ENCODE results near the gene MUC21. TPM values are rescaled to one million over a fixed set of nuclear protein-coding genes. Genes with fewer than 3 reads are reported as not detected.
A peak's percentile ranks its signal among the peaks of the same experiment; 100 is the strongest.

MUC21 gene
- total and polyA plus RNA-seq, 9 of the 15 experiments (the other 6 are each of a cell fraction or from before 2014, with no cell fraction given): not detected

DNA sequence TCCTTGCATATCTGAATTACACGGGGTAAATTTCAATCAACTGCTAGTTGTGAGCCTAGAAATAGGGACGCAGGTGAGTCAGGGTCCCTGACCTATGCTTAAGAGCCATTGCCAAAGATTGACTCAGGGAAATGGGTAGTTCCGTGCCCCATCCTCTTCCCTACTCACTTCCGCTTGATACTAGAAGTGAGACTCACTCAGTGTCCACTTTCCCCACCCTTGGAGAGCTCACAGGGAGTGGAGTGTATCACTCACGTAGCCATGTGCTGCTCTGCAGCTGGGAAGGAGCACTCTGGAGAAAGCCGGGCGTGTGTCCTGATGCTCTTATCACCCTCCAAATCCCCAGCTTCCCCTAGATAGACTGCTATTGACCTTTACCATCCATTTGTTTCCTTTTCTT, 26.2 kb downstream of the MUC21 start:
- H3K27ac ChIP-seq (ENCODE audit: extremely low read depth, low read depth, low read length): no peak overlapping the region
- POLR2A ChIA-PET: interaction anchor here (0.6 kb wide), 1 partner anchor 227 kb away, joined by 3 read pairs; no protein-coding TSS in a partner anchor

GRCh38 chr6:31010393-31011060, 27.0 kb downstream of the MUC21 start, which contains the start of gene MUC22:
TSS of gene MUC22 (plus strand) at chr6:31010474. CDS start at chr6:31010707, 233 bp downstream.
- DNase-seq (ENCODE audit: extremely low read depth in 1 of 4, low spot score in 3 of 4) (no peak), ATAC-seq (no peak), FAIRE-seq (no peak)
- Histone ChIP-seq H3K9me3 (replicated peaks; ENCODE audit: control insufficient read depth, insufficient read depth, low read depth, low read length) (no peaks in the 10 kb centered on the region), H2AFZ (ENCODE audit: low read depth, low read length) (no peak within 1 kb of the TSS), H3K79me2 (ENCODE audit: control insufficient read depth, insufficient read depth, low read length) (no peaks in the 10 kb centered on the region), H3K36me3 (ENCODE audit: control insufficient read depth, insufficient read depth, low read length) (no peaks in the 10 kb centered on the region), H3K4me2 (ENCODE audit: insufficient read depth, low read length) (no peak within 1 kb of the TSS), H3K9me1 (ENCODE audit: control insufficient read depth, insufficient read depth, low read length) (no peaks in the 10 kb centered on the region), H3K9ac (ENCODE audit: insufficient read depth in 1 of 2, low read depth in 2 of 2, low read length in 2 of 2) (no peak within 1 kb of the TSS), H3K27ac (ENCODE audit: extremely low read depth, low read depth, low read length) (no peak within 1 kb of the TSS), H3K4me3 (no peak within 1 kb of the TSS), H4K20me1 (replicated peaks; ENCODE audit: control insufficient read depth, insufficient read depth, low read length) (no peaks in the 10 kb centered on the region), H3K27me3 (ENCODE audit: control insufficient read depth in 2 of 2, insufficient read depth in 2 of 2, low read length in 2 of 2) (peaks cover 37% of the 10 kb centered on the region in 2 experiments), H3K4me1 (replicated peaks in 1 of 2; ENCODE audit: control insufficient read depth in 2 of 2, insufficient read depth in 2 of 2, low read length in 2 of 2) (no peaks in the 10 kb centered on the region)
- POLR2A ChIA-PET: interaction anchor here (0.5 kb wide), 1 partner anchor 190 kb away, joined by 3 read pairs; no protein-coding TSS in a partner anchor
- CTCF ChIA-PET (ENCODE audit: low intra/inter-chr PET ratio): no interaction called here
- BruUV-seq (replicated peaks): no TSS peak
- no peak for TF ChIP-seq ZNF124 (CRISPR knock-in tag; IDR thresholded peaks at IDR 0.05)
- TF ChIP-seq ELF1 (tag; IDR thresholded peaks at IDR 0.05): 0 out of 2 replicates have a peak, but pooled peaks have one; percentile 28
- in situ Hi-C loops (cut with MboI) (no loop called here), intact Hi-C loops (cut with micrococcal nuclease) (no loop called here)
- 0% methylated on average over 4 of the region's 4 CpGs for WGBS (ENCODE audit: insufficient coverage, low coverage, missing lambda C conversion rate)

More for the DNA sequence above, 26.2 kb downstream of the MUC21 start:
- in situ Hi-C loops (cut with MboI): no loop called here
- Histone ChIP-seq H3K36me3 (ENCODE audit: control insufficient read depth, insufficient read depth, low read length) (no peaks in the 10 kb centered on the region), H3K9ac (ENCODE audit: insufficient read depth in 1 of 2, low read depth in 2 of 2, low read length in 2 of 2) (no peak overlapping the region), H2AFZ (ENCODE audit: low read depth, low read length) (no peak overlapping the region), H3K27me3 (ENCODE audit: control insufficient read depth in 2 of 2, insufficient read depth in 2 of 2, low read length in 2 of 2) (peaks cover 38 to 42% of the 10 kb centered on the region in 2 experiments), H3K4me3 (no peak overlapping the region), H3K9me3 (replicated peaks; ENCODE audit: control insufficient read depth, insufficient read depth, low read depth, low read length) (no peaks in the 10 kb centered on the region), H3K4me2 (ENCODE audit: insufficient read depth, low read length) (no peak overlapping the region), H3K9me1 (ENCODE audit: control insufficient read depth, insufficient read depth, low read length) (no peaks in the 10 kb centered on the region), H3K79me2 (ENCODE audit: control insufficient read depth, insufficient read depth, low read length) (no peaks in the 10 kb centered on the region), H3K4me1 (replicated peaks in 1 of 2; ENCODE audit: control insufficient read depth in 2 of 2, insufficient read depth in 2 of 2, low read length in 2 of 2) (no peaks in the 10 kb centered on the region), H4K20me1 (replicated peaks; ENCODE audit: control insufficient read depth, insufficient read depth, low read length) (no peaks in the 10 kb centered on the region)
- no peak for TF ChIP-seq FOSL1 (tag; conservative IDR thresholded peaks at IDR 0.05)
- peak; percentile 64; the same call in 1 of the 2 replicates for TF ChIP-seq EZH2 (IDR thresholded peaks at IDR 0.05; ENCODE audit: borderline replicate concordance, low read depth, low read length)
- TF ChIP-seq TEAD2 (tag; IDR thresholded peaks at IDR 0.05): no peak
- TF ChIP-seq HMG20A (CRISPR knock-in tag; conservative IDR thresholded peaks at IDR 0.05): no peak
- no peak for TF ChIP-seq ZNF766 (CRISPR knock-in tag; conservative IDR thresholded peaks at IDR 0.05)
- FAIRE-seq (no peak), DNase-seq (ENCODE audit: extremely low read depth in 1 of 4, low spot score in 3 of 4) (no peak), ATAC-seq (peak; percentile 54; the same call in 2 of the 3 replicates)
- CTCF ChIA-PET (ENCODE audit: low intra/inter-chr PET ratio): no interaction called here
- intact Hi-C loops (cut with micrococcal nuclease): no loop called here
- 0% methylated on average over 7 of the region's 7 CpGs for WGBS (ENCODE audit: insufficient coverage, low coverage, missing lambda C conversion rate)
- no TSS peak for BruUV-seq (replicated peaks)
